Neural progenitor cell (in vitro differentiated cells): Measurements from ENCODE around the gene FKBP1B. TPM values are rescaled to one million over a fixed set of nuclear protein-coding genes. Genes with fewer than 3 reads are reported as not detected.

Source experiments
- DNase-seq: peaks from one replicate; pipeline ENCODE4 v3.0.0-alpha.2; 2016; ENCODE audit warnings: low spot score
- H2AFZ ChIP-seq: fragments of 200-600 bp; sonication (generic); replicated peaks from 2 replicates; pipeline ENCODE4 v1.6.1; 2016; ENCODE audit warnings: antibody characterized with exemption
- H3F3A ChIP-seq: fragments of 200-600 bp; sonication (generic); 2 replicates; pipeline ENCODE4 v1.6.1; 2016; ENCODE audit warnings: antibody characterized with exemption, low read depth
- H3K27ac ChIP-seq: fragments of 200-600 bp; sonication (generic); 2 replicates; pipeline ENCODE4 v1.5.1; 2016; ENCODE audit warnings: mild to moderate bottlenecking
- H3K27me3 ChIP-seq: fragments of 200-600 bp; sonication (generic); 2 replicates; pipeline ENCODE4 v1.6.1; 2016; ENCODE audit warnings: mild to moderate bottlenecking, moderate library complexity
- H3K36me3 ChIP-seq: fragments of 200-600 bp; sonication (generic); 2 replicates; pipeline ENCODE4 v1.5.1; 2016
- H3K4me1 ChIP-seq: fragments of 200-600 bp; sonication (generic); 2 replicates; pipeline ENCODE4 v1.6.1; 2016; ENCODE audit warnings: mixed run types
- H3K4me2 ChIP-seq: fragments of 200-600 bp; sonication (generic); 2 replicates; pipeline ENCODE4 v1.6.1; 2016
- H3K4me3 ChIP-seq: fragments of 200-600 bp; sonication (generic); 2 replicates; pipeline ENCODE4 v1.5.1; 2016
- H3K79me2 ChIP-seq: fragments of 200-600 bp; sonication (generic); 2 replicates; pipeline ENCODE4 v1.6.1; 2016; ENCODE audit warnings: low read depth
- H3K9ac ChIP-seq: fragments of 200-600 bp; sonication (generic); 2 replicates; pipeline ENCODE4 v1.6.1; 2016
- H3K9me3 ChIP-seq: fragments of 200-600 bp; sonication (generic); 2 replicates; pipeline ENCODE4 v1.5.1; 2016; ENCODE audit warnings: low read depth
- H4K20me1 ChIP-seq: fragments of 200-600 bp; sonication (generic); 2 replicates; pipeline ENCODE4 v1.6.1; 2016; ENCODE audit warnings: low read depth
- H3K27ac Mint-ChIP-seq: 3 replicates; pipeline ENCODE4 v1.8.0; 2021; ENCODE audit warnings: mixed read lengths
- H3K27me3 Mint-ChIP-seq: 2 replicates; pipeline ENCODE4 v1.8.0; 2022; ENCODE audit warnings: low read depth, mild to moderate bottlenecking, inconsistent platforms, moderate library complexity, mixed read lengths; ENCODE audit not compliant: insufficient read depth
- H3K36me3 Mint-ChIP-seq: 3 replicates; pipeline ENCODE4 v1.8.0; 2021; ENCODE audit warnings: mixed read lengths
- H3K4me1 Mint-ChIP-seq: 3 replicates; pipeline ENCODE4 v1.8.0; 2021; ENCODE audit warnings: mixed read lengths
- H3K4me3 Mint-ChIP-seq: 3 replicates; pipeline ENCODE4 v1.8.0; 2021; ENCODE audit warnings: mild to moderate bottlenecking, moderate library complexity, mixed read lengths
- H3K9me3 Mint-ChIP-seq: 3 replicates; pipeline ENCODE4 v1.8.0; 2020; ENCODE audit warnings: mixed read lengths
- EZH2 ChIP-seq: fragments of 200-600 bp; sonication (generic); IDR thresholded peaks from 2 replicates; pipeline ENCODE4 v1.6.1; 2017; ENCODE audit warnings: antibody characterized with exemption, mild to moderate bottlenecking, moderate library complexity
- EZH2phosphoT487 ChIP-seq: fragments of 200-600 bp; sonication (generic); IDR thresholded peaks from 2 replicates; pipeline ENCODE4 v1.6.1; 2017; ENCODE audit warnings: antibody characterized with exemption
- small RNA-seq: library from RNA; depleted of rRNA; stranded (forward); fragments of <200 nt; gene quantifications from one replicate; pipeline ENCODE3, GENCODE V24; 2015
- total RNA-seq: library from RNA; depleted of rRNA; stranded (reverse); fragments of >200 nt; gene quantifications from 2 replicates; pipeline ENCODE4 v1.2.3, GENCODE V29; 2015; ENCODE audit warnings: low replicate concordance
- TF ChIP-seq, protein P1 (sequence below): fragments of 200-600 bp; sonication (generic); IDR thresholded peaks from 2 replicates; pipeline ENCODE4 v1.5.1; 2017; ENCODE audit warnings: antibody characterized with exemption, mild to moderate bottlenecking

Gene FKBP1B
- total RNA-seq, 1 donor from 2014 or later, result 46.0 TPM

DNA sequence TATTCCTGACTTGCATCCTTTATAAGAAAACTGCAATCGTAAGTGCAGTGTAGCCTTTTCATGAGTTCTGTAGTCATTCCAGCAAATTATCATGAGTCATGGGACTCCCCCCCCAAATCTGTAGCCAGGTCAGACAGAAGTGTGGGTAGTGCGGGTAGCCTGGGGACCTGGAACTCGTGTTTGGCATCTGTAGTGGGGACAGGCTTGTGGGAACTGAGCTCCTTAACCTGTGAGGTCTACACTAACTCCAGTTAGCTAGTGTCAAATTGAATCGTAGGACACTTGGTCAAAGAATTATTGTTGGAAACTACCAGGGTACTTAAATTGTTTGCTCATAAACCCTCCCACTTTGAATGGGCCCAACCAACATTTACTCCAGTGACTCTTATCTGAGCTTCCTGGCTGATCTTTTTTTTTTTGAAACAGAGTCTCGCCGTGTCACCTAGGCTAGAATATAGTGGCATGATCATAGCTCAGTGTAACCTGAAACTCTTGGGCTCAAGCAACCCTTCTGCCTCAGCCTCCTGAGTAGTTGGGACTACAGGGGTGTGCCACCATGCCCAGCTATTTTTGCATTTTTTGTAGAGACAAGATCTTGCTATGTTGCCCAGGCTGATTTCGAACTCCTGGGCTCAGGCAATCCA is 61.2 kb downstream of the FKBP1B start:
- no peak for DNase-seq
- no peaks in the 10 kb centered on the region for H3K36me3 ChIP-seq
- H4K20me1 ChIP-seq, result no peaks in the 10 kb centered on the region
- no peak overlapping the region for H3K27ac ChIP-seq
- no peaks in the 10 kb centered on the region for H3K79me2 ChIP-seq
- Mint-ChIP-seq H3K4me1 (no peaks in the 10 kb centered on the region), H3K27ac (no peak overlapping the region), H3K27me3 (peaks cover 11% of the 10 kb centered on the region), H3K4me3 (no peak overlapping the region), H3K36me3 (peaks cover 2% of the 10 kb centered on the region), H3K9me3 (peaks cover 35% of the 10 kb centered on the region)
- H3K9ac ChIP-seq, result no peak overlapping the region
- no peaks in the 10 kb centered on the region for H3K27me3 ChIP-seq
- H2AFZ ChIP-seq, result no peak overlapping the region
- H3K9me3 ChIP-seq, result no peaks in the 10 kb centered on the region
- TF ChIP-seq EZH2 (no peak), EZH2phosphoT487 (no peak)
- TF ChIP-seq, protein P1, sequence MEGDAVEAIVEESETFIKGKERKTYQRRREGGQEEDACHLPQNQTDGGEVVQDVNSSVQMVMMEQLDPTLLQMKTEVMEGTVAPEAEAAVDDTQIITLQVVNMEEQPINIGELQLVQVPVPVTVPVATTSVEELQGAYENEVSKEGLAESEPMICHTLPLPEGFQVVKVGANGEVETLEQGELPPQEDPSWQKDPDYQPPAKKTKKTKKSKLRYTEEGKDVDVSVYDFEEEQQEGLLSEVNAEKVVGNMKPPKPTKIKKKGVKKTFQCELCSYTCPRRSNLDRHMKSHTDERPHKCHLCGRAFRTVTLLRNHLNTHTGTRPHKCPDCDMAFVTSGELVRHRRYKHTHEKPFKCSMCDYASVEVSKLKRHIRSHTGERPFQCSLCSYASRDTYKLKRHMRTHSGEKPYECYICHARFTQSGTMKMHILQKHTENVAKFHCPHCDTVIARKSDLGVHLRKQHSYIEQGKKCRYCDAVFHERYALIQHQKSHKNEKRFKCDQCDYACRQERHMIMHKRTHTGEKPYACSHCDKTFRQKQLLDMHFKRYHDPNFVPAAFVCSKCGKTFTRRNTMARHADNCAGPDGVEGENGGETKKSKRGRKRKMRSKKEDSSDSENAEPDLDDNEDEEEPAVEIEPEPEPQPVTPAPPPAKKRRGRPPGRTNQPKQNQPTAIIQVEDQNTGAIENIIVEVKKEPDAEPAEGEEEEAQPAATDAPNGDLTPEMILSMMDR, result no peak
- H3K4me2 ChIP-seq, result no peak overlapping the region
- H3F3A ChIP-seq, result no peaks in the 10 kb centered on the region
- no peak overlapping the region for H3K4me3 ChIP-seq
- H3K4me1 ChIP-seq, result no peaks in the 10 kb centered on the region

GRCh38 chr2:24111407-24111901 is 61.9 kb downstream of the FKBP1B start:
- H3K79me2 ChIP-seq, result no peaks in the 10 kb centered on the region

More at GRCh38 chr2:24111407-24111901, 61.9 kb downstream of the FKBP1B start:
- no peaks in the 10 kb centered on the region for H3K4me1 ChIP-seq
- H3K9me3 ChIP-seq, result no peaks in the 10 kb centered on the region
- Mint-ChIP-seq H3K9me3 (peaks cover 33% of the 10 kb centered on the region), H3K4me3 (no peak overlapping the region), H3K36me3 (no peaks in the 10 kb centered on the region), H3K4me1 (no peaks in the 10 kb centered on the region), H3K27me3 (peaks cover 11% of the 10 kb centered on the region), H3K27ac (no peak overlapping the region)
- no peak for DNase-seq
- TF ChIP-seq, protein P1, result no peak
- TF ChIP-seq EZH2phosphoT487 (no peak), EZH2 (no peak)
- H2AFZ ChIP-seq, result no peak overlapping the region
- H3K27ac ChIP-seq, result no peak overlapping the region
- H3K27me3 ChIP-seq, result no peaks in the 10 kb centered on the region
- no peak overlapping the region for H3K9ac ChIP-seq
- no peaks in the 10 kb centered on the region for H3K36me3 ChIP-seq
- no peak overlapping the region for H3K4me3 ChIP-seq
- H3F3A ChIP-seq, result no peaks in the 10 kb centered on the region
- H4K20me1 ChIP-seq, result no peaks in the 10 kb centered on the region
- no peak overlapping the region for H3K4me2 ChIP-seq

Small RNA genes lying within 50 kb of the gene (small RNA-seq; reads per million reads assigned to genes)
- gene RNU6-370P, result not detected

Other genes with a start within 250 kb of the FKBP1B start
- gene ATAD2B, start 122.6 kb upstream of the FKBP1B start, total RNA-seq, result 22.4 and 38.7 TPM in 2 replicates
- 18.3 and 24.1 TPM in 2 replicates for gene UBXN2A, start 109.3 kb upstream of the FKBP1B start, total RNA-seq
- gene MFSD2B, start 39.7 kb upstream of the FKBP1B start, total RNA-seq, result 0.40 TPM in 1 of 2 replicates, not detected in the other
- gene WDCP, start 2.4 kb upstream of the FKBP1B start, total RNA-seq, result 21.6 and 25.9 TPM in 2 replicates
- 186 and 329 TPM in 2 replicates for gene SF3B6, start 26.6 kb downstream of the FKBP1B start, total RNA-seq
- 25.8 and 36.5 TPM in 2 replicates for gene TP53I3, start 35.1 kb downstream of the FKBP1B start, total RNA-seq
- gene PFN4, start 73.6 kb downstream of the FKBP1B start, total RNA-seq, result 0.21 and 0.43 TPM in 2 replicates
- 27.1 and 31.2 TPM in 2 replicates for gene FAM228B, start 73.7 kb downstream of the FKBP1B start, total RNA-seq
- 0.34 TPM in 1 of 2 replicates, not detected in the other for gene FAM228A, start 125.3 kb downstream of the FKBP1B start, total RNA-seq